Tracheal epithelial cell (primary cell): Measurements from ENCODE around the gene SHE. TPM values are rescaled to one million over a fixed set of nuclear protein-coding genes. Genes with fewer than 3 reads are reported as not detected.

Source experiments
- total RNA-seq: library from RNA; depleted of rRNA; stranded (reverse); fragments of >200 nt; gene quantifications from 2 replicates; pipeline ENCODE4 v1.2.1, GENCODE V29; 2014

Gene SHE
- total RNA-seq = under 0.01 and 0.24 TPM in 2 replicates

GRCh38 chr1:154502066-154502743 lies at the start of gene SHE, which contains the start of gene TDRD10:
Gene SHE, minus strand, starts transcription at chr1:154502412. Its CDS starts 386 bp downstream, at chr1:154502026.
Gene TDRD10, plus strand, starts transcription at chr1:154502219. Its CDS starts 4,685 bp downstream, at chr1:154506904.

Other genes with a start within 250 kb of the SHE start
- gene HAX1, start 229.8 kb downstream of the SHE start, total RNA-seq = 157 and 191 TPM in 2 replicates
- gene AQP10, start 181.3 kb downstream of the SHE start, total RNA-seq = under 0.01 TPM in 1 of 2 replicates, not detected in the other
- 11.3 and 45.8 TPM in 2 replicates for gene ATP8B2, start 176.9 kb downstream of the SHE start, total RNA-seq
- gene IL6R, start 97.1 kb downstream of the SHE start, total RNA-seq = 16.0 and 49.4 TPM in 2 replicates
- gene TDRD10, start 193 bp downstream of the SHE start, total RNA-seq = not detected in 2 replicates
- gene UBE2Q1, start 56.2 kb upstream of the SHE start, total RNA-seq = 17.8 and 21.7 TPM in 2 replicates
- under 0.01 TPM in 1 of 2 replicates, not detected in the other for gene CHRNB2, start 65.4 kb upstream of the SHE start, total RNA-seq
- gene ADAR, start 105.8 kb upstream of the SHE start, total RNA-seq = 57.6 and 59.5 TPM in 2 replicates